DMS153 (cell line): Measurements from ENCODE around the gene GNG2.

Experiments
- DNase-seq: peaks from one replicate; lab custom pipeline; 2025; lab: John Stamatoyannopoulos, UW

GNG2 gene

DNA sequence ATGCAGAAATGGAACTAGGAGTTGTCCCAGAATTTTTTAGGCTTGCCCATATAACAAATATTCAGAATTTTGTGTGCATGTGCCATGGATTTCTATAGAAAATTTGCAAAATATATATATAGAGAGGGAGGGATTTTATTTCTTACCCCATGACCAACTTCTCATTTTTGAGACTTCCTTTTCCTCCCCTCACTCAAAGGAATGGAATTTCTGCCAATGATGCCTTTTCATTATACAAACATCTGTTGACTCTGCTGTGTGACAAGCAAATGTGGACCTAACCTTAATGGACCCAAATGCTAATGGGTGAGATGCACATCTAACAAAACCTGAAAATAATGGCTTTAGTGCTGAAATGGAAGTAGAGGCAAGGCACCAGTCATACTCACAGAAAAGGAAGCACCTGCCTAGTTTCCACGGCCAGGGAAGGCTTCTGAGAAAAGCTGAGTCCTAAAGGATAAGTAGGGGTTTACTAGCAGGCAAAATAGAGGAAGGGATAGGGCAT lies 3.6 kb upstream of the GNG2 start:
- no peak for DNase-seq

DNA sequence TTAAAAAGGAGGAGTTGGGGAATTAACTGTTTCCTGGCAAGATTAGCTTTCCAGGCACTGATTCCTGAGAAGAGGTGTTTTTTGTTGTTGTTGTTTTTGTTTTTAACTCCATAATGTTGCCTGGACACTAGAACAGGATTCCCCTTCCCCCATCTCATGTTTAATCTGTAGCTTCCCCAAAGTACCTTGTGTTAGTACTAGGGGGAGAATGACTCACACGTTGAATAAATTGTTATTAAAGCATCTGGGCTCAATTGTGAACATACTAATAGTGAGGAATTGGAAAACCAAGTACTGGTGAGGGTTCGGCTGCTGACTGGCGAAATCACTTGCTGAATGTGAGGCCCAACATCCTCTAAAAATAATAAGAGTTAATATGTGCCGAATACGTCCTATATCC lies 1.3 kb upstream of the GNG2 start:
- DNase-seq, result no peak

DNA sequence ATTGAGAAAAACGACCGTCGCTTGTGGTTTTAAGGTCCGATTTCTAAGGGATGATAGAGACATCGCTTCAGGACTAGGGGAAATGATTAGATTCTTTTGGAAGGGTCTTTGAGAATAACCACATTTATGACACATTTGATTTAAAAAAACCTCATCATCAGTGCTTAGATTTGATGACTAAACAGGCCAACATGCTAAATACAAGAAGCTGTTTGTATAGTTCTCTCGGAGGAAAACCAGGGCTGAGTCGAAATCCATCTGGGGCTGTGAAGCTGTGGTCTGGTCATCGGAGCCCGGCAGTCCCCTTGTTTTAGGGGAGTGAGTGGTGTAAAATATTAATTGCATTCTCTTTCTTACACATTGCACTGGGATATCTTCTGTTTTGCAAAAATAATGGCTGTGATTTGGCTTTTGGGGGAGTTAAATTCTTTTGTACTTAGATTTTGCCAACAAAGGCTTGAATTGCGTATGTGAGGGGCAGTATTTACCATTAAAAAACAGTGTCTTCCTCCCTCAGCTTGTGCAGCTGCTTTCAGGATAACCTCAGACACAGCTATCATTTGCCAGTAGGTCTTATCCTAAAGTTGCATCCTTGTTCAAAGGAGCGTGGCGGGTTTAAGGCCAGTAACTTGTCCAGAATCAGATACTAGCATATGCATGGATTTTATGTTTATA lies 550 bp downstream of the GNG2 start:
- no peak for DNase-seq

DNA sequence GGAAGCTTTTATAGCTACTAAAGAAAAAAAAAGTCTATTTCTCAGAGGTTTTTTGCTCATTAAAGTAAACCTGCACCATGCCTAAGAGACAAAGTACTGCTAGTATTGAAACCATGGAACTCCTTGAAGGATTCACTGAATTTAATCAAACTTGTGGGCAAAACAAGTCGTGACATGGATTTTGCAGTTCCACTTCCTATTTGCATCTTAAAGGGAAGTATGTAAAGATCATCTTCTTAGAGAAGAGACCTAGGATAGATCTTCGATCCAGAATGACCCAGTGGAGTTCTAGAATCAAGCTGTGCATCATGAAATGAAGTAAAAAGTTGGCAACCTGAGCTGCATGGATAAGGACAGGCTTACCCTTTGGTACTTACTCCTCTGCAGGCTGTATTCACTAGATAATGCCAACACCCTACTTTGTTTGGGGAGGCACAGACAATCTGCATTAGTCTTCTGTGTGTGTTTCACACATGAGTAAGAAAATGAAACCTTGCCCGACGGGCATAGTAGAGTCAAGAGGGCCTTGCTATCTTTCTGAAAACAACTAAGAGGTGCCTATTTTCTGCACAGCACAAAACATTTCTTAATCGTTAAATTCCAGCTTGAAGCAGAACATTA lies 1.9 kb downstream of the GNG2 start:
- no peak for DNase-seq

DNA sequence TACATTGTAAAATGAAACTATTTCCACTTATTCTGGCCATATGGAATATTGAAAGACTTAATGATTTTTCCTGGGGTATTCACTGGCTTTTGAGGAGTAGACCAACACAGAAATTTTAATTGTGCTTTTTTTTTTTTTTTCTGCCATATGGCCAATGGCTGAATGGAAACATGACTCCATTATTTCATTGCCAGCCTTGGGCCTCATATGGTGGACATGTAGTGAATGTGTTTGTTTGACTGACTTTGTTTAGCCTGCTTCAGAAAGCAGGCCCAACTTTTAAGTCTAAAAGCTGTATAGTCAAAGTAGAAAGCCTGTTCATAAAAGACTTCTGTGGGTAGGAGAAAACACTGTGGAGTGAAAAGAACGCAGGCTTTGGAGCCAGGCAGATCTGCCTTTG lies 2.4 kb downstream of the GNG2 start:
- no peak for DNase-seq

DNA sequence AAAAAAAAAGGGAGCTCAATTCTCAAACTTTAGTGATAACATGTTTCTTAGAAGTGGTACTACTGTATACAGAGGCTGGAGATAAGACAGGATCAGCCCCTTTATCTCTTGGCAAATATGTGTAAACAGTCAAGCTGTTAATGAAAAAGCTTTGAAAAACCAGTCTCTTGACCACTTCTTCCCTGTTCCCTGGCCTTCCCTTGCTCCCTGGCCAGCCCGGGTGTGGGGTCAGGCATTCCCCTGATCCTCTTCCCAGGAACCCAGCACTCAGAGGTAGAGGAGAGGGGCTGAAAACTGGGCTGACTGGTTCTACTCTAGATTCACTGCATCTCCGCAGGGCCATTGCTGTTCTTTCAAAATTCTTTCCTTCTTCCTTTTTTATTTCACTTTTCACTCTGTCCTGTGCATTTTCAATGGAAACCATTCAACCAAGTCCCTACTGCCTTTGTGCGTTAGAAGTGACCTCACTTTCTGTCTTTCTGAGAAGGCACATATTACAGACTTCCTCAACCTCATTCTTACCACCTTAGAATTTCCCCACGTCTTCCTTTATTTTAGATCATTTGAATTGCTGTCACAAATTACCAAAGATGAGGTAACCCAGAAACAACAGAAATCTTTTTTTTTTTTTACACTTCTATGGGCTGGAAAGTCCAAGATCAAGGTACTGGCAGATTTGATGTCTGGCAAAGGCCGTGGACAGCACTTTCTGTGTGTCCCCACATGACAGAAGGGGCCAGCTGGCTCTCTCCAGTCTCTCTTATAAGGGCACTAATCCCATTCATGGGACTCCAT lies 5.7 kb downstream of the GNG2 start:
- no peak for DNase-seq

DNA sequence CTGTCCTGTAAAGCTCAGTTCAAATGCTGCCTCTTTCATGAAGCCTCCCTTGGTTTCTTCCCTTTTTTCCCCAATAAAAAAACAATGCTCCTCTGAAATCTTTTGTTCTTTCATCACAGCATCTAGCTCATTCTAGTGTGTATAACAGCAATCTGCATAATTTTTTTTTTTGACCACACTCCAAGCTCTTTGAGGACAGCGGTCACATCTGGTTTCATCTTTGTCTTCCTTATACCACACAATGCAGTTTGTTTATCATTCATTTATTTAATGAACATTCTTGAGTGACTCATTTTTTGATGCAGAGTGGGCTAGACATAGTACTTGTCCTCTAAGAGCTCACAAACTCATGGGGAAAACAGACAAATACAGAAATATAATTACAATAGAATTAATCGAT lies 7.3 kb downstream of the GNG2 start:
- no peak for DNase-seq

DNA sequence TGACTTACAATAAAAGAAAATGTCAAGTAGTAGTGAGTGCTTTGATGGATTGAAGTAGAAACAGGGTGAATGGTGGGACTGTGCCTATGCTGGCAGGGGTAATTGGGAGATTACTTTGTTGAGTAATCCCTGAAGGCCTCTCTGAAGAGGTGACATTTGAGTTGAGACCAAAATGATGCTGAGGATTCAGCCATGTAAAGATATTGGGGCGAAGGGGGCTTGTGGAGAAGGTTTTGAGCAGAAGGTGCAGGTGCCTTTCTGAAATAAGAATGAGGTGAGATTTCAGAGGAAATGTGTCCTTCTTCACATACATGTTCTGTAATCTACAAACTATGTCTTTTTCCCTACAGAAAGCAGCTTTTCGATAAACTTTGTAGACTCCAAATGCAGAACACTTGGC lies 8.0 kb downstream of the GNG2 start:
- no peak for DNase-seq

DNA sequence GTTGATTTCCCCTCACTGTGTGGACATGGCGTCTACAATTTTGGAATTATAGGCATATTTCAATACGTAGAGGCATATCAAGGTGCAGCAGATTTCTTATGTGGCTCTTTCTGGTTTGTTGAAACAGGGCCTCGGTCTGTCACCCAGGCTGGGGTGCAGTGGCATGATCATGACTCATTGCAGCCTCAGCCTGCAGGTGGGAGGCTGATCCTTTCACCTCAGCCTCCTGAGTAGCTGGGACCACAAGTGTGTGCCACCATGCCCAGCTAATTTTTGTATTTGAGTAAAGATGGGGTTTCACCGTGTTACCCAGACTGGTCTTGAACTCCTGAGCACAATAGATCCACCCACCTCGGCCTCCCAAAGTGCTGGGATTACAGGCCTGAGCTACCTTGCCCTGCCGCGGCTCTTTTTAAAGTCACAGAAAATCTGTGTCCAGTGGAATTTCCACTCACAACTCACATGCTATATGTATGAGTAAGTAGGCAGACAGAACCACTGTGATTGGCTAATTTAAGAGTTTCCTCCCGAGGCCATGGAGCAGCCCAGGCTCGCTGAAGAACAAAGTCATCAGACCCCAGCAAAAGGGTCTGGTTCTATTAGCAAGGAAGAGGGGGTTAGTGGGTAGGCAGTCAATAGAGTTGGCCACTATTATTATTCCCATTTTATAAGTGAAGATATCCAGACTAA lies 9.1 kb downstream of the GNG2 start:
- DNase-seq, result no peak

DNA sequence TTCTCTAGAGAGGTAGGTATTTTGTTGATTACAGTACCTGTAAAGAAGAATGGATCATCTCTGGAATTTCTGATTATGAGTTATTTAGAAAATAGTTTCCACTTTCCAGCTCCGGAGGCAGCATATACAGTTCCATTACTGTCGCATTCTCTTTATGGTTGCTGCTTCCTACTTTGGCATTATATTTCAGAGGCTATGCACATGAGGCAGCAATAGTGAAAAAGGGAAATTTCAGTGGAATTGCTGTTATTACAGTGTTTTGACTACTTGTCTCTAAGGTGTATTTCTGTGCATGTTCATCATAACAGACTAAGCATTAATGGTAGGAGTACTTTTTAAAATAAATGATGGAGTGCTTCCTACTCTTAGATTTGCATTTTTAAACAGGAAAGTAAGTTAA lies 10.2 kb downstream of the GNG2 start:
- no peak for DNase-seq

DNA sequence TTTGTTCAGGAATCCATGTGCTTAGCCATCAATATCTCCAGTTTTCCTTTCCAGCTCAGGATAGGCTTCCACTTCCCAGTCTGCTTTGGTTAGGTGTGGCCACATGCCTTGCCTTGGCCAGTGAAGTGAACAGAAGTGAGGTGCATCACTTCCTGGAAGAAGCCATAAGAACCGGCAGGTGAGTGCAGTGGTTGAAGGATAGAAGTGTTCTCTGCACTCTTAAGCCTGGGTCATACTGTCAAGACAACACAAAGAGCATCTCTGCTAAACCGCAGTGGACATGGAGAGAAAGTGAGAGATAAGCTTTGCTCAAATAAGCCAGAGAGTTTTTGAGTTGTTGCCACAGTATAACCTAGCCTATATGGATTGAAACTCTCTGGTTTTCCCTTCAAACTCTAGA lies 11.4 kb downstream of the GNG2 start:
- no peak for DNase-seq

DNA sequence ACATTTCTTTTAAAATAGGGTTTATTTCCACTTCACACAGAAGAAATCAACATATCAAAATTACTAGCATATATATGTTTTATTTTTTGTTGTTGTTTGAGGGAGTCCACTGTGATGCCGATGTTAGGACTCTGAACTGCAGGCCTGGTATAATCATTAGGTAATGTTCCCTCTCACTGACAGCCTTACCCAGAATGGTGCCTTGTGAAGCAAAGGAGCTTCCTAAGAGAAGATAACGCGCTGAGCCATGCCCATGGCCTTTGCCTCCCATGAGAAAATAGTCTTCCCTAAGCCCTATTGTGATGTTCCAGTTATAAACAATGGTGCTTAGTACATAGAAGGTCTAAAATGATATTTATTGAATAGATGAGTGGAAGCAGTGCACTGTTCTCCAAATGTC lies 12.0 kb downstream of the GNG2 start:
- DNase-seq, result no peak

DNA sequence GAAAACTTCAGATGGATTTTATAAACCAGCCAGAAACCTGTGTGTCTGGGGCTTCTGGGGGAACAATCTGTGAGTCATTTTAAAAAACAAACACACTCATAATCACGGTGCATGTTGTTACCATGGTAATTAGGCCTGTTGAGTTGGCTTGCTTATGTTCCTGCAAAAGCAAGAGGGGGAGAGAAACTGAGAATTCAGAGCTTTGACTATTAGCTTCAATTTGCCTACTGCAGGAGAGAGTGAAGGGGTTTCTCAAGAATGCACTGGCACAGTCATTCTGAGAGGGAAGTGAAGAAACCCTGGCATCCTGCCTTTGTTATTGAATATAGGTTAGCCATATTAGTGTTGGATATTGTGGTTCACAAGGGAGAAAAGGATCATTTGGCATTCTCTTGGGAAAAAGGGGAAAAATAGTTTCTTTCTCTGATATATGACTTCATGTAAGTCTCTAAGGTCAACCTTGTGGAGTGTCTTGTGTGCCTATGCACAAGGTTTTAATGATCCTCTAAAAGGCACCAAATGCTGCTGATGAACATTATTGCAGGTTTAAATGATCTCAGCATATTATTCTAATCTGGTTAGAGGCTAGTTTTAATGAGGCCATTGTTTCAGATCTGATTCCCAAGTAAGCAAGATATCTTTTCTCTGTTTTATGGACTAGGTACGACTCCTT lies 12.9 kb downstream of the GNG2 start:
- peak; percentile 26 for DNase-seq

DNA sequence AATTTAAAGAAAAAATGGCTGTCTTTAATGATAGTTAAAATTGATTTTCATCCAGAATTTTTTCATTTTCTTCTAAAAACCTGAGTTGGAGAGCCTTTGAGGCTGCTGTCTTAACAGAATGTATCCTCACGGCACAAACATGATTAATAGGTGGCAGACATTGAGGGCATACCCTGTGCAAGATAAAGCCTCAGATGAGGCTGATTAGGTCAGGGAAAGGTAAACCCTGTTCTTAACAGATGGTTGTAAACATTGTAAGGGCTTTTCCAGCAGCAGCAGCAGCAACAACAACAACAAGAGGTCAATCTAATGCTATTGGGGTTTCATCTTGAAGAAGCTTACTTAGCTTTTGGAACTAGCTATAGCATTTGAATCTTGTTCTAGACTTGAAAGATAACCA lies 17.4 kb downstream of the GNG2 start:
- DNase-seq, result no peak

DNA sequence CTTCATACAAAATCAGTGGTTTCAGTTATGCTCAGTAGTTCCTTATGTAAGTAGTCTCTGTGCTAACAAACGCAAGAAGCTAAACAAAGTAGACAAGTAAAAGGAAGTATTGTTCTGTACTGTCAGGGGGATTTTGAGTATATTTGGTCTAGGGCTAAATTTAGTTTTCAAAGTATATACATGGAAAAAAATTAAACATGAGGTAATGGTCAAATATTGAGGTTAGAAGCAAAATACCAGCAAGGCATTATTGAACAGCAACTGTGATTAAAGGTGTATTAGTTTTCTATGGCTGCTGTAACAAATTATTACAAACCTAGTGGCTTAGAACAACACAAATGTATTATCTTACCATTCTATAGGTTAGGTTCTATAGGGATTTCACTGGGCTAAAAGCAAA lies 18.8 kb downstream of the GNG2 start:
- DNase-seq, result no peak

DNA sequence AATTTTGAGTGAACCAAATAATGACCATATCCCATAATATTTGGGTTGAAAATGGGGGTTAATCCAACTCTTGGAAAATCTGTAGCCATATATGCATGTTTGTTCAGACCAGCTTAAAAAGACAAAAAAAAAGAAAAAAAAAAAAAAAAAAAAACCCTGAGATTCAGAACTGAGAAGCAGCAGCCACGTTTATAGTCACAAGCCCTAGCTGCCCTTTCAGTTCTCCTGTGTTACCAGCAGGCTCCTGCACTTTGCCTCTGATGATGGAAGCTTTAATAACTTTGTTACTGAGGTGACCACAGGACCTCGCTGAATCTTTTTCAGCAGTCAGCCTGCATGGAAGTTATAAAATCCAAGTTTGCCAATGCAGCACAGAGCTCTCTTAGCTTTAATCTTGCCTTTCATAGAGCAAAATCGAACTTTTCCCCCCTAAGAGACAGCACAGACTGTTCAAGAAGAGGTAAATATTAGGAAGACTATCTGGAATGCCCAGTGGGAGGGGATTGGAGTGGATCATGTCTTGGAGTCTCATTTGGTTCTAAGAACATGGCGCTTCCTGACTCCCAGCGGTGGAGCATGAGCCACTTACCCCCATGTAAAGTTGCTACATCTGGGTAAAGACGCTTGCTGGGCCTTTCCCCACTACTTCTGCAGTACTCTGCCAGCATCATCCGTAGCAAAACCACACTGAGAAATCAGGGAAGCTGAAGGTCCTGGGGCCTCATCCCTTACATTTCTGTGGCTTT lies 20.6 kb downstream of the GNG2 start:
- DNase-seq, result no peak

DNA sequence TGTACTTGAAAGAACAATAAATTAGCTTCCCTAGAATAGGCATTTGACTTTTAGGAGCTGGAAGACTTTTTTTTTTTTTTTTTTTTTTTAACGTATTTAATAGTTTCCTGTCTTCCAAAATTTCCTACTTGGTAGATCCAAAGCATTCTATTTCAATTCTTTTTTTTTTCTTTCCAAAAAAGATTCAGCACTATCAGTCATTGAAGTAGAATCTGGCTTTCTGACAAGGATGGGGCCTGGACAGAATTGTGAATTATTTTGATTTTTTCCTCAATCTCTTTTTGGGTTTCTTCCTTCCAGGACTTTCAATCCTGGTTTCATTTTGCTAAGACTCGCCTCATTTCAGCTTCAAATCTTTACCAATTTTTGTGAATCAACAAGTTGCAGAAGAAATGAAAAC lies 21.2 kb downstream of the GNG2 start:
- no peak for DNase-seq

DNA sequence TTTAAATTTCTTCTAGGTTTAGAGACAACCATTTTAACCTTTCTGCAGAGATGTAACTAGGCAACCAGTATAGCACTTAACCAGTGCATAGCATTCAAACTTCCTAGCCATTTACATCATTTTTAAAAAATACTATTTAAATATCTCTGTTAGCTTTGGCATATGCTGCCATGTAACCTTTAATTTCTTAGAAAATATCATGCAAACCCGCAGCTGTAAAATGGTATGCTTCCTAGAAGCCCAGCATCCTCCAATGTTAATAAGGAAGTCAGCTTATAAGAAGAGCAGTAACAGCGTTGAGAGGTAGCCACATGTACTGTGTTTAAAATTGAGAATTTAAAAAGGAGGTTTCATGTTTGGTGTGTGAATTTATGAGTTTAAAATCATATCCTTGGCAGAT lies 22.8 kb downstream of the GNG2 start:
- DNase-seq, result no peak

DNA sequence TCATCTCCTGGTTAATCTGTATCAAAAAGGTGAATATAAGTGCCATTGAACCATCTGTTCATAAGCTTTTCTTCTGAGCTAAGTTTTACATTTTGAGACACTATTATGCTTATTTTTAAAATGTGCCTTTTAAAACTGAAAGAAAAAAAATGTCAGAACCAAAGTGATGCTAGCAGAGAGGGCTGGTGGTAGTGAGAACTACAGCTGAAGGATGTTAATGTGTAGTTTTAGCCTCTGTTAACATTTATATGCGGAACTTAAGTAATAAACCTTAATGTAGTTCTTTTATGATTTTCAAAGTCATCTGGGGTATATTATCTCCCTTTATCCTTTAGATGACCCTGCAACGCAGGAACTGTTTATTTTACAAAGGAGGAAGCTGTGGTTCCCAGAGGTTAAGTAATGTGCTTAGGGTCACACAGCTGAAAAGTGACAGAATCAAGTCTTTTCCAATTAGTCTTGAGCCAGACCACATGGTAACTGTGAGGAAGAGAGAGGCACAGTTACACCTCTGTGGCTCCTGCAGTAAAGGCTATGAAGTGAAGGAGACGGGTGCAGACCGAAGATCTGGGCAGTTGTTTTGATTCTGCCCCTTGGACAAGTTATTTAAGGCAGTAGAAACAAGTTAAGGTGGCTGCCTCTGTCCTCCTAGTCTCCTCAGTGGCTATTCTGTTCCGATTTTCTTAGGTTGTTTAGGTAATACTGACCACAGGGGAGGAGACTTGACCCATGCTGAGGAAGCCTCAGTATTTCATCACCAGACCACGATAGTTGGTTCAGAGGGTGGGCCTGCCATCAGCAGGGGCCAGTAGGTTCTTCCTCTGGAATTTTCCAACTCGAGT lies 23.9 kb downstream of the GNG2 start:
- DNase-seq, result no peak

DNA sequence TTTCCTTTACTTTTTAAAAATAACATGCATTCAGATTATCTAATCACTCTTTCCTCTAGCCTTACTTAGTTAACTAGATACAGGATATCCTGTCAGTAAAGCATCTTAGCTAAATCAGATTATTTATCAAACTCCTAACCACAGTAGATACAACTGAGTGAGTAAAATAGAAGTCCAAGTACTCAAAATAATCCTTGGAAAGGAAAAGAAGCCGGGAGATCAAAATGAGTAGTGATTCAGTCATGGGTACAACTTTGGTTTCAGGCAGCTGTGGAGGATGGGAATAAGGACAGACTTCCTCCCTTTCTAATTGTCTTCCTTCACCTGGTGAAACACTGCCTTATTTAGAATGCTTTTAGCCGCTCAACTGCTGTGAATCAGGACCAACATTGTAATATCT lies 29.4 kb downstream of the GNG2 start:
- DNase-seq, result no peak
